Adrenal gland (tissue), 12 donors: ENCODE measurements around the gene PLEKHA7. TPM values are rescaled to one million over a fixed set of nuclear protein-coding genes. Genes with fewer than 3 reads are reported as not detected.
A peak's percentile ranks its signal among the peaks of the same experiment; 100 is the strongest.

Source experiments
- DNase-seq, 7 donors: peaks; one replicate each; pipeline ENCODE4 v3.0.0-alpha.2; 2019 to 2020
- H3K27ac ChIP-seq, 5 donors: fragments of 200-600 bp; sonication (generic) in 4 of 5; 1 replicate in 3 of 5; 2 replicates in 2 of 5; pipeline versions ENCODE4 v1.5.1 to v1.8.0; 2016 to 2020; ENCODE audit warnings: mild to moderate bottlenecking in 1 of 5
- H3K27me3 ChIP-seq: fragments of 200-600 bp; 2 replicates; pipeline ENCODE4 v1.8.0; 2021
- H3K36me3 ChIP-seq, 2 donors: fragments of 200-600 bp; replicated peaks in 1 of 2; 1 replicate in 1 of 2; 2 replicates in 1 of 2; pipeline versions ENCODE4 v1.5.1 to v1.8.0; 2018 to 2022
- H3K4me1 ChIP-seq, 2 donors: fragments of 200-600 bp; replicated peaks in 1 of 2; 1 replicate in 1 of 2; 2 replicates in 1 of 2; pipeline versions ENCODE4 v1.5.1 to v1.8.0; 2018 to 2021
- H3K4me3 ChIP-seq, 4 donors: fragments of 200-600 bp; sonication (generic) in 3 of 4; one replicate each; pipeline ENCODE4 v1.5.1; 2016 to 2018
- H3K9me3 ChIP-seq, 3 donors: fragments of 200-600 bp; sonication (generic) in 1 of 3; replicated peaks in 1 of 3; 1 replicate in 2 of 3; 2 replicates in 1 of 3; pipeline versions ENCODE4 v1.5.1 to v1.8.0; 2016 to 2021
- POLR2A ChIP-seq, 2 donors: fragments of 450-650 bp; IDR thresholded peaks; one replicate each; pipeline ENCODE4 v1.6.1; 2017; ENCODE audit warnings: antibody characterized with exemption in 2 of 2, mild to moderate bottlenecking in 2 of 2, moderate library complexity in 1 of 2
- WGBS, 4 donors: extraction: QIAGEN DNeasy Blood & Tissue Kit in 2 of 4; methylation state at CpG; one replicate each; pipeline versions ENCODE4 v1.1.5 to v1.1.7; 2013 to 2017; 5-methylcytosine and 5-hydroxymethylcytosine counted together
- intact Hi-C, 2 donors: fragments of 100-400 bp; cut with DNase I; formaldehyde crosslinking; loops; one replicate each; pipeline versions ENCODE4 v1.14.1 to v1.15.0; 2022 to 2023
- polyA plus RNA-seq, 3 donors: library from polyadenylated mRNA; stranded (reverse); fragments of 200-250 nt in 2 of 3; fragments of 350-450 nt in 1 of 3; fragmentation: Illumina TruSeq in 1 of 3; extraction: RNeasy Lipid Tissue Mini Kit (QIAGEN cat#74804) in 1 of 3; gene quantifications; one replicate each; pipeline ENCODE4 v1.2.3, GENCODE V29; 2013 to 2014
- total RNA-seq, 9 donors: library from RNA; depleted of rRNA in 4 of 9; stranded (reverse); fragments of >200 nt in 4 of 9; fragments of 120-200 nt in 1 of 9; fragmentation: NEBNext Ultra II Directional in 1 of 9; extraction: Animal tissue kit (Norgen Biotek cat#: 25700) in 1 of 9; gene quantifications; one replicate each; pipeline versions ENCODE4 v1.1.0 to v1.2.4, GENCODE V29; 2013 to 2023
- TF ChIP-seq, protein P1 (sequence below), 6 experiments: fragments of 450-650 bp in 4 of 6; fragments of 200-600 bp in 2 of 6; sonication (generic) in 1 of 6; IDR thresholded peaks; 1 replicate in 5 of 6; 2 replicates in 1 of 6; pipeline versions ENCODE4 v1.5.1 to v1.8.0; 2016 to 2021; ENCODE audit warnings: antibody characterized with exemption in 6 of 6, mild to moderate bottlenecking in 2 of 6, moderate library complexity in 1 of 6
- donor health status: healthy with polysubstance abuse.
- donor health status: Bipolar disorder and iron deficiency.
- donor health status: DM: yes; HTN: yes; CAD: no.
- donor health status: DM: no; HTN: no; CAD: no.
- donor health status: DM: no; HTN: no; CAD: no.
- donor health status: DM: yes; HTN: yes; CAD: no.

PLEKHA7 gene
- total and polyA plus RNA-seq, 12 donors: 0.54 to 23.7 (median 2.7) TPM

DNA sequence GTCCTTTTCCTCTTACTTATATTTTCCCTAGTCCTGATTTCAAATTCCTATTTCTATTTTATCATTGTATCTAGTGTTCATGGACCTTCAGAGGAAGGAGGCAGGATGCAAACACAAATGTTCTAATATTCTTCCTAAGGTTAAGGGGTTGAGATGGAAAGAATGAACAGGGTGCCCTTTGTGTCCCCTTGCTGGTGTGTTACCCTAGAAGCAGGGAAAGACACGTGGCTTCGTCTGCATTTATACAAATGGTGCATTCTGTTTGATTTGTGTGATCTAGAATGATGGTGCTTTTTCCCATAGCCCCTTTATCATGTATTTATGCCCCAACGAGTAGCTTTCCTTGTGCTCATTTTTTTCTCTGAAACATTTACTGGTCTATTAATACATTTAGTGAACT is 76.2 kb downstream of the PLEKHA7 start:
- Histone ChIP-seq H3K4me3 (no peak overlapping the region), H3K36me3 (no peaks in the 10 kb centered on the region), H3K27ac (no peak overlapping the region), H3K9me3 (no peaks in the 10 kb centered on the region), H3K4me1 (no peaks in the 10 kb centered on the region), H3K27me3 (no peaks in the 10 kb centered on the region)
- 73 to 84% (median 75%) methylated on average over 3 of the region's 3 CpGs for WGBS, 4 donors
- TF ChIP-seq, protein P1, sequence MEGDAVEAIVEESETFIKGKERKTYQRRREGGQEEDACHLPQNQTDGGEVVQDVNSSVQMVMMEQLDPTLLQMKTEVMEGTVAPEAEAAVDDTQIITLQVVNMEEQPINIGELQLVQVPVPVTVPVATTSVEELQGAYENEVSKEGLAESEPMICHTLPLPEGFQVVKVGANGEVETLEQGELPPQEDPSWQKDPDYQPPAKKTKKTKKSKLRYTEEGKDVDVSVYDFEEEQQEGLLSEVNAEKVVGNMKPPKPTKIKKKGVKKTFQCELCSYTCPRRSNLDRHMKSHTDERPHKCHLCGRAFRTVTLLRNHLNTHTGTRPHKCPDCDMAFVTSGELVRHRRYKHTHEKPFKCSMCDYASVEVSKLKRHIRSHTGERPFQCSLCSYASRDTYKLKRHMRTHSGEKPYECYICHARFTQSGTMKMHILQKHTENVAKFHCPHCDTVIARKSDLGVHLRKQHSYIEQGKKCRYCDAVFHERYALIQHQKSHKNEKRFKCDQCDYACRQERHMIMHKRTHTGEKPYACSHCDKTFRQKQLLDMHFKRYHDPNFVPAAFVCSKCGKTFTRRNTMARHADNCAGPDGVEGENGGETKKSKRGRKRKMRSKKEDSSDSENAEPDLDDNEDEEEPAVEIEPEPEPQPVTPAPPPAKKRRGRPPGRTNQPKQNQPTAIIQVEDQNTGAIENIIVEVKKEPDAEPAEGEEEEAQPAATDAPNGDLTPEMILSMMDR (IDR thresholded peaks at IDR 0.05): no peak
- no peak for DNase-seq
- intact Hi-C loops: no loop called here

DNA sequence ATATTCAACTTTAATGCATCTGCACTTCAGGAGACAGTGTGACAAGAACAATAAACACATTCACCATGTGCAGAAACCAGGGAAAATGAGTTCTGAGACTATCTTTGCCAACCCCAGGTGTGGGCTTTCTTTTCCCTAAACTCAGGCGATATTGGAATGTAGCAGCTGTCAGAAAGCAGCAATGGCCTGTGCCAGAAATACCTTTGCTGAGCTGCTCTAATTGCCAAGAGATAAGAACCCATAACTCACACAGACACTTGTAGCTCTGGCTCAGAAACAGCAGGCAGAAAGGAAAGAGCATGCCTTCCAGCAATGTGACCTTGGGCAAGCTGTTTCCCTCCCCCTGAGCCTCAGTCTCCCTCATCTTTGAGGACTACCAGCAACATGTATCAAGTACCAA is 77.6 kb downstream of the PLEKHA7 start:
- no peak overlapping the region for H3K27ac ChIP-seq
- no peaks in the 10 kb centered on the region for H3K4me1 ChIP-seq
- H3K27me3 ChIP-seq: no peaks in the 10 kb centered on the region
- intact Hi-C loops: no loop called here
- no peak for TF ChIP-seq POLR2A (IDR thresholded peaks at IDR 0.05)
- TF ChIP-seq, protein P1 (IDR thresholded peaks at IDR 0.05): no peak
- H3K4me3 ChIP-seq: no peak overlapping the region
- no peaks in the 10 kb centered on the region for H3K36me3 ChIP-seq
- H3K9me3 ChIP-seq: no peaks in the 10 kb centered on the region
- peak in 3 of 7 donors; percentile 14 to 23 (median 19) for DNase-seq
- WGBS, 4 donors: 33 to 50% (median 42%) methylated on average over 1 of the region's 1 CpG

DNA sequence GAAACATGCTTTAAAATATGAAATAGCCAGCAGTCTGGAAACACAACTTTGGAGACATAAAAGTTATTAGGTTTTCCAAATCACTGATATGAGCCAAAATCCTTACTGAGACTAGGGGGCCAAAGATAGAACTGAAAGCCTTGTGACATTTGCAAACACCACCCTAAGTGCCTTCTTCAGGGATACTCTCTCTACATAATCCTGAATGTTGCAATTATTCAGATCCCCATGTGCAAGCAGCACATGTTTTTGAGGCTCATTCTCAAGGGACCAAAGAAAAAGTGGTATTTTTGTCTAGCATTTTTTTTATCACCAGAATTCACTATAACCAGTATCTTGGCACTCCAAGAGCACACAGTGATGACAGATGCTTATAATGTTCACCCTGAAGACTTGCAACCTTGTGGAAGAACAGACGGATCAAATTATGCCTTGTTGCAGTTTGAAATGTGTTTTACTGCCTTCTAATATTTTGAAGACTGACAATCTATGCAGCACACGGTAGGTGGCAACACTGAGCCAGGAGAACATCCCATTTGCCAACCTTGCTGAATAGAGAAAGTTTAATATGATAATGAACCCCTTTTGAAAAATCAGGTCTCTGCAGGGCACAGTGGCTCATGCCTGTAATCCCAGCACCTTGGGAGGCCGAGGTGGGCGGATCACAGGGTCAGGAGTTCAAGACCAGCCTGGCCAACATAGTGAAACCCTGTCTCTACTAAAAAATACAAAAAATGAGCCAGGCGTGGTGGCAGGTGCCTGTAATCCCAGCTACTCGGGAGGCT is 78.5 kb downstream of the PLEKHA7 start:
- no peaks in the 10 kb centered on the region for H3K36me3 ChIP-seq
- intact Hi-C loops: no loop called here
- H3K4me1 ChIP-seq: no peaks in the 10 kb centered on the region
- H3K9me3 ChIP-seq: no peaks in the 10 kb centered on the region
- H3K4me3 ChIP-seq: no peak overlapping the region
- H3K27me3 ChIP-seq: no peaks in the 10 kb centered on the region
- H3K27ac ChIP-seq: no peak overlapping the region
- TF ChIP-seq, protein P1 (IDR thresholded peaks at IDR 0.05): peak; percentile 41 to 61 (median 54)
- TF ChIP-seq POLR2A (IDR thresholded peaks at IDR 0.05): no peak
- DNase-seq: peak in 3 of 7 donors; percentile 27 to 31 (median 28)
- WGBS, 4 donors: 13 to 39% (median 35%) methylated on average over 3 to 6 of the region's 6 CpGs

DNA sequence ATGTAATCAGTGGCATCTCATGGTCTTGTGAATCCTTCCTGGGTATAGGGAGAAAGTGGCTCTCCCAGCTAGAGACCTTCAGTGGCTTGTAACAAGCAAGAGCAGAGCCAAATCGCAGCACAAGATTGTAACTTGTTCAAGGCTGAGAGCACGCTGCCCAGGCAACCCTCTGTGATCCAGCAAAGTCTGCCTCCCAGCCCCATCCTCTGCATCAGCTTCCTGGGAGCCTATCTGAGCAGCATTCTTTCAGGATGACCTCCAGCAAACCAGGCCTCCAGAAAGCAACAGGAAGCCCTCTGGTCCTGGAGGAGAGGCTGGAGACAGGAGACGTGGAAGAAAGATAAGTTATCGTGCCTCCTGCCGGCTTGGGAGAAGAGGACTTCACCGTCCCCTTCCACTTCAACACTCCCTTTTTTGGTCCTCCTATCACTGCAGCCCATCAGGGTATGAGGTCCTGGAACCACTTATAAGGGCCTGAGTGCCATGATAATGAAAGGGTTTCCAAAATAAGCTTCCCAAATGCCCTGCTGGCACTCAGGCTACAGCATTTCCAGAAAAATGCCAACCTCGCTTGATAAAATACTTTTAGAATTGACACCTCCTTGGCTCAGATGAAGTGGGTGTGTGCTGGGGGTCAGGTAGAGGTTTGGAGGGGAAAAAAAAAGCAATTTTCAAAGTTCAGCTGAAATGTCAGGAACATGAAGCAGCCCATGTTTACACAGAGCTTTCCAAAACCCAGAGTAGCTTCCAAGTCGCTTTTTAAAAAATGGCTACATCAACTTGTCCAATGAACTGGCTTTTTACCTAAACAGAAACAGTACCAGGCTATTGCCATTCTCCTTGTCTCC is 80.2 kb downstream of the PLEKHA7 start:
- Histone ChIP-seq H3K9me3 (no peaks in the 10 kb centered on the region), H3K4me1 (no peaks in the 10 kb centered on the region), H3K4me3 (no peak overlapping the region), H3K27ac (peak overlapping the region in 1 of 5 donors; percentile 9), H3K27me3 (no peaks in the 10 kb centered on the region), H3K36me3 (no peaks in the 10 kb centered on the region)
- 48 to 61% (median 53%) methylated on average over 6 to 8 of the region's 8 CpGs for whole genome bisulfite sequencing, 4 donors
- intact Hi-C loops: no loop called here
- DNase-seq: peak in 3 of 7 donors; percentile 19 to 39 (median 39)
- no peak for TF ChIP-seq POLR2A (IDR thresholded peaks at IDR 0.05)
- TF ChIP-seq, protein P1 (IDR thresholded peaks at IDR 0.05): no peak
